Measurements from ENCODE around the gene NPEPPS.

NPEPPS gene

GRCh38 chr17:47638903-47639302, 108.0 kb downstream of the NPEPPS start:
- no peak for DNase-seq
- Histone ChIP-seq H3K9me3 (ENCODE audit: control extremely low read depth in 1 of 5, control insufficient read depth in 4 of 5, insufficient read depth in 2 of 5, low read depth in 1 of 5, low read length in 4 of 5) (no peaks in the 10 kb centered on the region), H3K27me3 (replicated peaks in 2 of 5; ENCODE audit: control insufficient read depth in 4 of 5, insufficient read depth in 5 of 5, low read length in 4 of 5) (no peaks in the 10 kb centered on the region), H3K4me3 (ENCODE audit: control insufficient read depth in 1 of 7, extremely low read depth in 1 of 7, insufficient read depth in 4 of 7, low read depth in 2 of 7, low read length in 6 of 7) (no peak overlapping the region), H3K4me1 (ENCODE audit: control extremely low read depth in 1 of 4, control insufficient read depth in 4 of 4, insufficient read depth in 4 of 4, low read length in 3 of 4) (peaks cover 0 to 5% (median 4%) of the 10 kb centered on the region in 4 experiments), H3K27ac (ENCODE audit: insufficient read depth in 1 of 2, low read depth in 1 of 2, low read length in 2 of 2, poor library complexity in 1 of 2, severe bottlenecking in 2 of 2) (no peak overlapping the region), H3K36me3 (ENCODE audit: control insufficient read depth in 4 of 4, insufficient read depth in 4 of 4, low read length in 3 of 4) (peaks cover 0 to 4% (median 0%) of the 10 kb centered on the region in 4 experiments)
- CTCF ChIA-PET = no interaction called here
- WGBS (ENCODE audit: insufficient coverage) = 90% methylated on average over 2 of the region's 5 CpGs
- POLR2A ChIA-PET = no interaction called here

GRCh38 chr17:47640076-47640475, 109.2 kb downstream of the NPEPPS start:
- no peaks in the 10 kb centered on the region for H3K9me3 ChIP-seq (ENCODE audit: control extremely low read depth in 1 of 5, control insufficient read depth in 4 of 5, insufficient read depth in 2 of 5, low read depth in 1 of 5, low read length in 4 of 5)
- DNase-seq = no peak
- CTCF ChIA-PET = interaction anchor here (1.0 kb wide), 1 partner anchor 22 kb away, joined by 3 read pairs; no protein-coding TSS in a partner anchor
- H3K27ac ChIP-seq (ENCODE audit: insufficient read depth in 1 of 2, low read depth in 1 of 2, low read length in 2 of 2, poor library complexity in 1 of 2, severe bottlenecking in 2 of 2) = no peak overlapping the region
- H3K27me3 ChIP-seq (replicated peaks in 2 of 5; ENCODE audit: control insufficient read depth in 4 of 5, insufficient read depth in 5 of 5, low read length in 4 of 5) = no peaks in the 10 kb centered on the region
- no CpG with 5 or more reads among the region's 3 CpGs for WGBS (ENCODE audit: insufficient coverage)
- peaks cover 0 to 5% (median 3%) of the 10 kb centered on the region in 4 experiments for H3K4me1 ChIP-seq (ENCODE audit: control extremely low read depth in 1 of 4, control insufficient read depth in 4 of 4, insufficient read depth in 4 of 4, low read length in 3 of 4)
- H3K36me3 ChIP-seq (ENCODE audit: control insufficient read depth in 4 of 4, insufficient read depth in 4 of 4, low read length in 3 of 4) = peaks cover 0 to 4% (median 0%) of the 10 kb centered on the region in 4 experiments
- POLR2A ChIA-PET = no interaction called here
- H3K4me3 ChIP-seq (ENCODE audit: control insufficient read depth in 1 of 7, extremely low read depth in 1 of 7, insufficient read depth in 4 of 7, low read depth in 2 of 7, low read length in 6 of 7) = no peak overlapping the region

- Histone ChIP-seq H3K27me3 (replicated peaks in 2 of 5; ENCODE audit: control insufficient read depth in 4 of 5, insufficient read depth in 5 of 5, low read length in 4 of 5) (no peaks in the 10 kb centered on the region), H3K9me3 (ENCODE audit: control extremely low read depth in 1 of 5, control insufficient read depth in 4 of 5, insufficient read depth in 2 of 5, low read depth in 1 of 5, low read length in 4 of 5) (no peaks in the 10 kb centered on the region), H3K4me1 (ENCODE audit: control extremely low read depth in 1 of 4, control insufficient read depth in 4 of 4, insufficient read depth in 4 of 4, low read length in 3 of 4) (peaks cover 0 to 5% (median 3%) of the 10 kb centered on the region in 4 experiments), H3K27ac (ENCODE audit: insufficient read depth in 1 of 2, low read depth in 1 of 2, low read length in 2 of 2, poor library complexity in 1 of 2, severe bottlenecking in 2 of 2) (no peak overlapping the region), H3K4me3 (ENCODE audit: control insufficient read depth in 1 of 7, extremely low read depth in 1 of 7, insufficient read depth in 4 of 7, low read depth in 2 of 7, low read length in 6 of 7) (no peak overlapping the region), H3K36me3 (ENCODE audit: control insufficient read depth in 4 of 4, insufficient read depth in 4 of 4, low read length in 3 of 4) (no peaks in the 10 kb centered on the region)
- DNase-seq = no peak
- WGBS (ENCODE audit: insufficient coverage) = 80% methylated on average over 1 of the region's 4 CpGs
- POLR2A ChIA-PET = no interaction called here
- CTCF ChIA-PET = no interaction called here
These were observed 110.3 kb downstream of the NPEPPS start for GRCh38 chr17:47641202-47641601.

- CTCF ChIA-PET = interaction anchor here (0.6 to 0.7 kb wide), 2 partner anchors 30 to 230 kb away, joined by 3 read pairs; no protein-coding TSS in a partner anchor
- no peak for DNase-seq
- 100% methylated on average over 1 of the region's 2 CpGs for WGBS (ENCODE audit: insufficient coverage)
- H3K9me3 ChIP-seq (ENCODE audit: control extremely low read depth in 1 of 5, control insufficient read depth in 4 of 5, insufficient read depth in 2 of 5, low read depth in 1 of 5, low read length in 4 of 5) = no peaks in the 10 kb centered on the region
- peaks cover 3 to 12% (median 5%) of the 10 kb centered on the region in 4 experiments for H3K4me1 ChIP-seq (ENCODE audit: control extremely low read depth in 1 of 4, control insufficient read depth in 4 of 4, insufficient read depth in 4 of 4, low read length in 3 of 4)
- no peaks in the 10 kb centered on the region for H3K27me3 ChIP-seq (replicated peaks in 2 of 5; ENCODE audit: control insufficient read depth in 4 of 5, insufficient read depth in 5 of 5, low read length in 4 of 5)
- H3K27ac ChIP-seq (ENCODE audit: insufficient read depth in 1 of 2, low read depth in 1 of 2, low read length in 2 of 2, poor library complexity in 1 of 2, severe bottlenecking in 2 of 2) = no peak overlapping the region
- H3K4me3 ChIP-seq (ENCODE audit: control insufficient read depth in 1 of 7, extremely low read depth in 1 of 7, insufficient read depth in 4 of 7, low read depth in 2 of 7, low read length in 6 of 7) = no peak overlapping the region
- no peaks in the 10 kb centered on the region for H3K36me3 ChIP-seq (ENCODE audit: control insufficient read depth in 4 of 4, insufficient read depth in 4 of 4, low read length in 3 of 4)
- POLR2A ChIA-PET = no interaction called here
These were observed 112.2 kb downstream of the NPEPPS start for GRCh38 chr17:47643116-47643515.

- Histone ChIP-seq H3K4me1 (ENCODE audit: control extremely low read depth in 1 of 4, control insufficient read depth in 4 of 4, insufficient read depth in 4 of 4, low read length in 3 of 4) (peaks cover 4 to 22% (median 13%) of the 10 kb centered on the region in 4 experiments), H3K36me3 (ENCODE audit: control insufficient read depth in 4 of 4, insufficient read depth in 4 of 4, low read length in 3 of 4) (no peaks in the 10 kb centered on the region), H3K27me3 (replicated peaks in 2 of 5; ENCODE audit: control insufficient read depth in 4 of 5, insufficient read depth in 5 of 5, low read length in 4 of 5) (no peaks in the 10 kb centered on the region), H3K9me3 (ENCODE audit: control extremely low read depth in 1 of 5, control insufficient read depth in 4 of 5, insufficient read depth in 2 of 5, low read depth in 1 of 5, low read length in 4 of 5) (no peaks in the 10 kb centered on the region), H3K4me3 (ENCODE audit: control insufficient read depth in 1 of 7, extremely low read depth in 1 of 7, insufficient read depth in 4 of 7, low read depth in 2 of 7, low read length in 6 of 7) (no peak overlapping the region), H3K27ac (ENCODE audit: insufficient read depth in 1 of 2, low read depth in 1 of 2, low read length in 2 of 2, poor library complexity in 1 of 2, severe bottlenecking in 2 of 2) (no peak overlapping the region)
- no peak for DNase-seq
- WGBS (ENCODE audit: insufficient coverage) = 97% methylated on average over 5 of the region's 5 CpGs
- ChIA-PET POLR2A (no interaction called here), CTCF (no interaction called here)
These were observed 113.4 kb downstream of the NPEPPS start for GRCh38 chr17:47644324-47644723.

- Histone ChIP-seq H3K27ac (ENCODE audit: insufficient read depth in 1 of 2, low read depth in 1 of 2, low read length in 2 of 2, poor library complexity in 1 of 2, severe bottlenecking in 2 of 2) (peak within 1 kb of the TSS; percentile 61 to 79), H3K9me3 (ENCODE audit: control extremely low read depth in 1 of 5, control insufficient read depth in 4 of 5, insufficient read depth in 2 of 5, low read depth in 1 of 5, low read length in 4 of 5) (no peaks in the 10 kb centered on the region), H3K36me3 (ENCODE audit: control insufficient read depth in 4 of 4, insufficient read depth in 4 of 4, low read length in 3 of 4) (peaks cover 2 to 30% (median 15%) of the 10 kb centered on the region in 4 experiments), H3K4me1 (ENCODE audit: control extremely low read depth in 1 of 4, control insufficient read depth in 4 of 4, insufficient read depth in 4 of 4, low read length in 3 of 4) (peaks cover 21 to 44% (median 36%) of the 10 kb centered on the region in 4 experiments), H3K4me3 (ENCODE audit: control insufficient read depth in 1 of 7, extremely low read depth in 1 of 7, insufficient read depth in 4 of 7, low read depth in 2 of 7, low read length in 6 of 7) (peak within 1 kb of the TSS; percentile 66 to 91 (median 81)), H3K27me3 (replicated peaks in 2 of 5; ENCODE audit: control insufficient read depth in 4 of 5, insufficient read depth in 5 of 5, low read length in 4 of 5) (no peaks in the 10 kb centered on the region)
- peak; percentile 100 for DNase-seq
- 0% methylated on average over 51 of the region's 74 CpGs for WGBS (ENCODE audit: insufficient coverage)
- ChIA-PET POLR2A (interaction anchor here (0.5 to 1.0 kb wide), 3 partner anchors 31 to 538 kb away, joined by 3 to 5 read pairs (median 4); no protein-coding TSS in a partner anchor), CTCF (interaction anchor here (0.8 to 8.4 kb wide), 6 partner anchors 9 to 108 kb away, joined by 3 to 56 read pairs (median 4); no protein-coding TSS in a partner anchor)
These were observed 118.5 kb downstream of the NPEPPS start, which contains the start of gene KPNB1 for GRCh38 chr17:47649153-47649971. TSS of gene KPNB1 (plus strand) at chr17:47649919. CDS start at chr17:47650245, 326 bp downstream.

Measured in common myeloid progenitor, CD34-positive (primary cell).